NT2/D1 (cell line): ENCODE measurements around the gene XK.
"Not testable (repeated sequence)": the region's sequence is repeated elsewhere in the genome, so short reads cannot be mapped to it uniquely, and the experiment has no call there.

Experiments
- SUZ12 ChIP-seq: IDR thresholded peaks from 2 replicates; pipeline ENCODE4 v1.6.1; 2011; ENCODE audit not compliant: insufficient read length, insufficient read depth; ENCODE audit errors: extremely low read depth
- YY1 ChIP-seq: IDR thresholded peaks from 2 replicates; pipeline ENCODE4 v1.6.1; 2011; ENCODE audit not compliant: insufficient read length, insufficient read depth
- ZNF274 ChIP-seq: IDR thresholded peaks from 2 replicates; pipeline ENCODE4 v1.6.1; 2011; ENCODE audit warnings: mild to moderate bottlenecking, low read depth, low read length

- TF ChIP-seq YY1, ZNF274, SUZ12: not testable (repeated sequence)
These were observed 34.7 kb upstream of the XK start for GRCh38 chrX:37650879-37651278.
